Prostate gland (tissue), 2 donors: ENCODE data around the gene HDLBP.

ENCODE experiments used
- POLR2A ChIP-seq: fragments of 450-650 bp; IDR thresholded peaks from one replicate; pipeline ENCODE4 v1.6.1; 2016; ENCODE audit warnings: antibody characterized with exemption, mild to moderate bottlenecking
- POLR2AphosphoS5 ChIP-seq: sonication (generic); formaldehyde crosslinking; IDR thresholded peaks from one replicate; pipeline ENCODE4 v1.6.1; 2017; ENCODE audit warnings: antibody characterized with exemption
- TF ChIP-seq, protein P1 (sequence below), 4 experiments: fragments of 200-600 bp in 2 of 4; fragments of 450-650 bp in 2 of 4; sonication (generic) in 2 of 4; IDR thresholded peaks; 1 replicate in 3 of 4; 2 replicates in 1 of 4; pipeline ENCODE4 v1.5.1; 2016 to 2019; ENCODE audit warnings: antibody characterized with exemption in 4 of 4, mild to moderate bottlenecking in 2 of 4, moderate library complexity in 2 of 4

DNA sequence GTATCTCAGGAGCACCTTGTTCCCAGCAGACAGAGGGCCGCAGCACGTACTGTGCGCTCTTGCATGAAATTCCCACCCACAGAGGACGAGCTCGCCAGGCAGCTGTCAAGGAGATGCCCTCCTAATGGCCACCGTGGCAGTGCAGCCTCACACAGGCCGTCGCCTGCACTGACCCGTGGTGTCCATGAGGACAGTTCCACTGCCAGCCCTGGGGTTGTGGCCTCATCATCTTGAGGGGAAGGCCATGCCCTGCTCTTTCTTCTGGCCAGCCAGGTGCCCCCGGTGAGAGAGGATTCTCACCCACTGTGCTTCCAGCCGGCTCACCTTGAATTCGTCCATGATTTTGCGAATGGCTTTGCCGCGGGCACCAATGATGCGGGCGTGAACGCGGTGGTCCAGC, 85.0 kb downstream of the HDLBP start:
- TF ChIP-seq, protein P1, sequence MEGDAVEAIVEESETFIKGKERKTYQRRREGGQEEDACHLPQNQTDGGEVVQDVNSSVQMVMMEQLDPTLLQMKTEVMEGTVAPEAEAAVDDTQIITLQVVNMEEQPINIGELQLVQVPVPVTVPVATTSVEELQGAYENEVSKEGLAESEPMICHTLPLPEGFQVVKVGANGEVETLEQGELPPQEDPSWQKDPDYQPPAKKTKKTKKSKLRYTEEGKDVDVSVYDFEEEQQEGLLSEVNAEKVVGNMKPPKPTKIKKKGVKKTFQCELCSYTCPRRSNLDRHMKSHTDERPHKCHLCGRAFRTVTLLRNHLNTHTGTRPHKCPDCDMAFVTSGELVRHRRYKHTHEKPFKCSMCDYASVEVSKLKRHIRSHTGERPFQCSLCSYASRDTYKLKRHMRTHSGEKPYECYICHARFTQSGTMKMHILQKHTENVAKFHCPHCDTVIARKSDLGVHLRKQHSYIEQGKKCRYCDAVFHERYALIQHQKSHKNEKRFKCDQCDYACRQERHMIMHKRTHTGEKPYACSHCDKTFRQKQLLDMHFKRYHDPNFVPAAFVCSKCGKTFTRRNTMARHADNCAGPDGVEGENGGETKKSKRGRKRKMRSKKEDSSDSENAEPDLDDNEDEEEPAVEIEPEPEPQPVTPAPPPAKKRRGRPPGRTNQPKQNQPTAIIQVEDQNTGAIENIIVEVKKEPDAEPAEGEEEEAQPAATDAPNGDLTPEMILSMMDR (IDR thresholded peaks at IDR 0.05): no peak
- no peak for TF ChIP-seq POLR2AphosphoS5
- TF ChIP-seq POLR2A: no peak
